ENCODE data around the gene THSD4. TPM values are rescaled to one million over a fixed set of nuclear protein-coding genes. Genes with fewer than 3 reads are reported as not detected.

THSD4 gene
- polyA plus RNA-seq, 1 donor: 30.2 TPM

- no peak for DNase-seq
Measured at GRCh38 chr15:71688509-71689094, 573.3 kb downstream of the THSD4 start.

GRCh38 chr15:71691081-71691457 is 575.8 kb downstream of the THSD4 start:
- no peak for DNase-seq

- DNase-seq: no peak
Measured at GRCh38 chr15:71691458-71692417, 576.5 kb downstream of the THSD4 start.

GRCh38 chr15:71697236-71697635 is 582.0 kb downstream of the THSD4 start:
- no peak for DNase-seq

- no peak for DNase-seq
Measured at GRCh38 chr15:71698030-71698429, 582.8 kb downstream of the THSD4 start.

DNA sequence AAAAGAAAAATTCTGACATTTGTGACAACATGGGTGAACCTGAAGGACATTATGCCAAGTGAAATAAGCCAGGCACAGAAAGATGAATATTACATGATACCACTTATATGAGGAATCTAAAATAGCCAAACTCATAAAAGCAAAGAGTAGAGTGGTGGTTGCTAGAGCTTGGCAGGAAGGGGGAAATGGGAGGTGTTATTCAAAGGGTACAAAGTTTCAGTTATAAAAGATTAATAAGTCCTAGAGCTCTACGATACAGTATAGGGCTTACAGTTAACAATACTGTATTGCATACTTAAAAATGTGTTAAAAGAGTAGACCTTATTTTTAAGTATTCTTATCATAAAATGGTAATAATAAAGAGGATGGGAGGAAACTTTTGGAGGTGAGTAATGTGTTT is 583.5 kb downstream of the THSD4 start:
- DNase-seq: no peak

DNA sequence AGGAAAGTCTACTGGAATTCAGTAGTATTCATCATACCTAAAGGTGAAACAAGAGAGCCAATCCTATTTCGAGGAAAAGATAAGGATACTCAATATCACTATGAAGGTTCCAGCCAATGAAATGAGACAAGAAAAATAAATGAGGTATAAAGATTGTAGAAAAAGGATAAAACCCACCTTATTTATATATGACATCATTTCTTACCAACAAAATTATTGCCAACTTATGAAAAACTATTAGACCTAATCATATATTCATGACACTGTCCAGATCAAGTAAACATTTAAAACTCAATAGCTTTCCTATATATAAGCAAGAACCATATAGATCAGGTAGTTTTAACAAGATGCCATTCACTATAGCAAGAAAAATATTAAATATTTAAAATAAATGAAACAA is 584.7 kb downstream of the THSD4 start:
- no peak for DNase-seq

GRCh38 chr15:71701808-71702207 is 586.5 kb downstream of the THSD4 start:
- DNase-seq: no peak

DNA sequence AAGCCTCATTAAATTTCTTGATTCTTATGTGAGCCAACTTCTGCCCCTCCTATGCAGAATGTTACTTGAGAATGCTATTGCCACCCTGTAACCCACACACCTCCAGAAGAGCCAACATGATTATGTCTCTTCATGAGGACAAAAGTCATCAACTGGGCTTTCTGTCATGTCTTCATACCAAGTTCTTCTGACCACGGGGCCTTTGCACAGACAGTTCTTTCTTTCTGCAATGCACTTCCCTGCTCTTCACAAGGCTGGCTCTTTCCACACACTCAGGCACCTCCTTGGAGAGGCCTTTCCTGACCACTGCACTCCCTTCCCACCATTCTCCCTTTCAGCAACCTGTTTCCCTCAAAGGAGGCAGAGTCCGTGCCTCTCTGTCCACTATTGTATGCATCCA is 587.2 kb downstream of the THSD4 start:
- DNase-seq: no peak

- no peak for DNase-seq
Measured at GRCh38 chr15:71705151-71705550, 589.9 kb downstream of the THSD4 start.

GRCh38 chr15:71706461-71707229 is 591.4 kb downstream of the THSD4 start:
- no peak for DNase-seq

DNA sequence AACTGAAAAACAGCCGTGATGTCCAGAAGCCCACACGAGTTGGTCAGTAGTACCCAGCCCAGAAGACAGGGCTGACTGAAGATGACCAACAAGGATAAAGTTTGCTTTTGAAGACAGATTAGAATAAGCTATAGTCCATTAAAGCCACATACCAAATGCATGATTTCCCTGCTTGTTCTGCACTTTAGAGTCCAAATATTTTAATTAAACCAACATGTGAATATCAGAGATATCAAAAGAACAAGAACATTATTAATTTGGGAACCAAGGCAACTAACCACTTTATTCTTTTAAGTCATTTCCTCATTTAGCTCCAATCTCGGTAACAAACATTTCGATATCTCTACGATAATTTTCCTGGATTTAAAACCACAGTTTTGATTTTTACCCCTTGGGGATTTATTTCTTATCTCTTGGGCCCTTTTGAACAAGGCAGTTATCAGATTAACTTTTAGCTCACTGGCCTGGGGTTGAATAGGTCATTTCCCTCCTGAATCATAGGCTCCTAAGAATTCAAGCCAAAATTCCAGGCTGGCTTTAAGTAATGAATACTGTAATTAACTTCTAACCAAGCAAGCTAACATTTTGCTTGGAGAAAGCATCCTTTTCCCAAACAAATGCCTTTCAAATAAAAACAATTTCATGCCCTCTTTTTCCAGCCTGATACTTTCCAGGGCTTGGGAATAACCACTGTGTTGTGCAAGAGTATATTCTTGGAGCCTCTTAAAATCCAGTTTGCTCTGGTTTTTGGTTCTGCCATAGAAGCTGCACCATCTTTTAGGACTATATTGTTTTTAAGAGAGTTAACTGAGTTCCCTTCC is 592.2 kb downstream of the THSD4 start:
- no peak for DNase-seq

- no peak for DNase-seq
Measured at GRCh38 chr15:71708051-71708429, 592.8 kb downstream of the THSD4 start.

DNA sequence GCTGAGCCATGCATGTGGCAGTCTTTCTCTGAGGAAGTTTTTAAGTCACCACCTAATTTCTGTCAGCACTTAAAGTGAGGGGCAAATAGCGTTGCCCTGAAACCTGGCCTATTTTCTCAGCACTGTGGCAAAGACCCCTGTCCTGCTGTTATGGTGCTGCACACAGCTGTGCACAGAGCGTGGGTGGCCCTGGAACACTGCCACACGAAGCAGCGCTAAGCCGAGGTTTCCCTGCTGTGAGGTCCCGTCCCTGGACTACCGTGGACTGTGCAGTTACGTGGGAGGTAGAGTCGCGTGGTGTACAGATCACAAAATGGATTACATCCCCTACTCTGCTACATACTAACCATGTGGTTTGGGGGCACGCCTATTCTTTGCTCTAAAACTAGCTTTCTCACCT is 593.5 kb downstream of the THSD4 start:
- DNase-seq: no peak

GRCh38 chr15:71709808-71710418 is 594.6 kb downstream of the THSD4 start:
- DNase-seq: no peak

DNA sequence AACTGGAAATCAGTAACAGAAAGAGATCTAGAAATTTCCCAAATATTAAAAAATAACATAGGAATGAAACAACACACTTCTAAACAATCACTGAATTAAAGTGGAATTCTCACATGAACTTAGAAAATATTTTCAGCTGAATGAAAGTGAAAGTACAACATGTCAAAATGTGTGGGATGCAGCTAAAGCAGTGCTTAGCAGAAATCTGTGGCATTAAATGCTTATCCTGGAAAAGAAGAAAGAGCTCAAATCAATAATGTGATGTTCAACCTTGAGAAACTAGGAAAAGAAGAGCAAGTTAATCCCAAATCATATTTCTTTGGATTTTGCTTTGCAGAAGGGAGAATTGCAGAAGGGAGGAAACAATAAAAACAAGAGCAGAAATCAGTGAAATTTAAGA is 596.9 kb downstream of the THSD4 start:
- DNase-seq: no peak

DNA sequence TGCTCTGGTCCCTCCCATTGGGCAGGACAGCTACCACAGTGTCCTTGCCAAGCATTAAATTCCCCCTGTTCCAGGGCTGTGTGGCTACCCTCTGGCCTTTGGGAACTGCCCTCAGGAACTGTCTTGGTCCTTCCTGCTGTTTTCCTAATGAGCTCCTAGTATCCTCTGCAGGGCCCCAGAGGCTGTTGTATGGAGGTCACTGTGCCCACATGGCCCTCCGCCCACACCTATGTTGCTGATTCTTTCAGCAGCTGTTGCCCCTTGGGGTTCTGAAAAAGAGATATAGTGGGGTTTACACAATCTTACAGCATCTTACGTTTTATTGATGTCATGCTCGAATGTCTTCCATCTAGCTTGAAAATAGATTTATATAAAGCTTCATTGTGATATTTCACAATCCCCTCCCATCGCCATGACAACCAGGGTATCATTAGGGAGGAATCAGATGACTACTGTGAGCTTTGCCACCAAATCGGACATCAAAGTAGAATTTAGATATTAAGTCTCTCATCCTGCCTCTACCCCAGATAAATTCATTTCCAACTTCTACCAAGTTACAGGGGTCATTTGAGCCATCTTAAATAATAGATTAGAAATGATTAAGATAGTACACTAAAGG is 598.0 kb downstream of the THSD4 start:
- DNase-seq: no peak

GRCh38 chr15:71715914-71716313 is 600.6 kb downstream of the THSD4 start:
- no peak for DNase-seq

- no peak for DNase-seq
Measured at GRCh38 chr15:71716990-71717389, 601.7 kb downstream of the THSD4 start.

- DNase-seq: no peak
Measured at GRCh38 chr15:71718116-71718910, 603.0 kb downstream of the THSD4 start.

Measured in left kidney (tissue), 2 donors.